Activated CD8-positive, alpha-beta T cell treated with anti-CD3 and anti-CD28 coated beads for 36 hours (primary cell): ENCODE results near the gene CMSS1. TPM values are rescaled to one million over a fixed set of nuclear protein-coding genes. Genes with fewer than 3 reads are reported as not detected.

Experiments
- ATAC-seq: fragments of 200-7000 bp; cut with Tn5 transposase; one replicate; pipeline ENCODE4 v1.10.0; 2021; ENCODE audit warnings: mild to moderate bottlenecking, moderate library complexity
- CTCF ChIA-PET: fragments of 350-600 bp; sonication (Branson Sonifier 250); formaldehyde crosslinking; loops from one replicate; lab custom pipeline; 2021; ENCODE audit warnings: antibody characterized with exemption; lab: Charles Lee
- POLR2A ChIA-PET: fragments of 350-600 bp; sonication (Branson Sonifier 250); formaldehyde crosslinking; loops from one replicate; lab custom pipeline; 2021; ENCODE audit warnings: antibody characterized with exemption; lab: Charles Lee
- DNase-seq: peaks from one replicate; pipeline ENCODE4 v3.0.0-alpha.2; 2020
- H3K27ac Mint-ChIP-seq: one replicate; pipeline ENCODE4 v1.8.0; 2021; ENCODE audit warnings: mild to moderate bottlenecking, mixed read lengths
- H3K27me3 Mint-ChIP-seq: one replicate; pipeline ENCODE4 v1.8.0; 2021; ENCODE audit warnings: mixed read lengths
- H3K36me3 Mint-ChIP-seq: one replicate; pipeline ENCODE4 v1.8.0; 2021; ENCODE audit warnings: low read depth, mixed read lengths
- H3K4me1 Mint-ChIP-seq: one replicate; pipeline ENCODE4 v1.8.0; 2021; ENCODE audit warnings: low read depth, mixed read lengths
- H3K4me3 Mint-ChIP-seq: one replicate; pipeline ENCODE4 v1.8.0; 2021; ENCODE audit warnings: mild to moderate bottlenecking, moderate library complexity, mixed read lengths
- H3K9me3 Mint-ChIP-seq: one replicate; pipeline ENCODE4 v1.8.0; 2021; ENCODE audit warnings: mixed read lengths
- CTCF ChIP-seq: fragments of 200-600 bp; IDR thresholded peaks from one replicate; pipeline ENCODE4 v1.8.0; 2022; ENCODE audit warnings: antibody characterized with exemption, mild to moderate bottlenecking
- intact Hi-C: fragments of 100-400 bp; cut with micrococcal nuclease; formaldehyde crosslinking; loops from one replicate; pipeline ENCODE4 v1.10.0; 2022
- total RNA-seq, 2 experiments: library from RNA; stranded (reverse); gene quantifications; one replicate each; pipeline ENCODE4 v1.2.3, GENCODE V29; 2021

The CMSS1 gene
- total RNA-seq, 2 experiments from 2014 or later = 93.9 to 110 TPM

DNA sequence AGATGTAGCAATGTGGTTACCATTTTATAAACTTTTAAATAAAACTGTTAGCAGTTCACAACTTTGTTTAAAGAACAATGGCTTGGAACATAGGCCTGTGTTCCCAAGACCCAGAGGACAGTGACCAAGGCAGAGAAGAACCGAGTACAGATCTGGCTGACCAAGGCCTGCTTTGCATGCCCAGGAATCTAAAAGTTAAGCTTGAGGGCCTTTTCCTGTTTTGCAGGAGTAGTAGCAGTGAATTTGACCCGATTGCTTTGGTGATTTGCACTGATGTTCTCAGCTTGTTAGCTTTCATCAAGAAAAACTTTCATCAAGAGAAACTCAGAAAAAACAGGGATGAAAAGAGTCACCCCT, 286.8 kb downstream of the CMSS1 start:
- POLR2A ChIA-PET = interaction anchor here (0.6 to 1.4 kb wide), 4 partner anchors 14 to 287 kb away, joined by 3 to 4 read pairs (median 3); partner anchors contain the start of gene CMSS1
- DNase-seq = no peak
- H3K4me1 Mint-ChIP-seq = peaks cover 33% of the 10 kb centered on the region
- H3K4me3 Mint-ChIP-seq = no peak overlapping the region
- H3K27me3 Mint-ChIP-seq = no peaks in the 10 kb centered on the region
- intact Hi-C loops = no loop called here
- peaks cover 37% of the 10 kb centered on the region for H3K36me3 Mint-ChIP-seq
- ATAC-seq = no peak
- peak overlapping the region; percentile 93 for H3K27ac Mint-ChIP-seq
- CTCF ChIA-PET = interaction anchor here (0.6 to 3.7 kb wide), 6 partner anchors 14 to 272 kb away, joined by 3 to 16 read pairs (median 8); no protein-coding TSS in a partner anchor
- H3K9me3 Mint-ChIP-seq = peaks cover 2% of the 10 kb centered on the region
- no peak for TF ChIP-seq CTCF

DNA sequence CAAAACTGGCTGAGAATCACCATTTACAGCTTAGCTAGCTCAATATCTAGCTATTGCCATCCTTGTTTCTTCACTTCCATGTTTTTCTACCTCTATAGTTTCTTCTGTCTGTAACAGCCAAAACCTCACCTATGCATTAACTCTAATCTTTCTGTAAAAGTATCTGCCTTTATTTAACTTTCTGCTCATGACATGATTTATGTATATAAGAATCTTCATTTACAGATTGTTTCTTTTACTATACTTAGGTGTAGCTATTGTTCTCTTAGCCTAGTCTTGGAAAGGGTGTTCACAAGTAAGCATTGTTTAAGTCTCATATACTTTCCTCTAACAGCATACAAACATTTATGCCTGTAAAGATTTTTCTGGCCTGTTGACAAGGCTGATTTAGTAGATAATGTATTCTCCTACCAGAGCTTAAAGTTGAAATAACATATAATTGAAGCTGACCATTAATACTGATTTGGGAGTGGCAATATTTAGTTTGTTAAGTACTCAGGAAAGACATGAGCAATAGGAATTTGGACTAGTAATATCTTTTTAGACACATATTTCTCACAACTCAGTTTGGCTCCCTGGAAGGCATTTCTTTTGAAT, 287.3 kb downstream of the CMSS1 start:
- intact Hi-C loops = no loop called here
- ChIA-PET POLR2A (interaction anchor here (0.6 to 1.4 kb wide), 4 partner anchors 14 to 287 kb away, joined by 3 to 4 read pairs (median 3); partner anchors contain the start of gene CMSS1), CTCF (interaction anchor here (0.6 to 3.7 kb wide), 8 partner anchors 15 to 287 kb away, joined by 3 to 16 read pairs (median 5); partner anchors contain the start of gene CMSS1)
- ATAC-seq = no peak
- no peak for TF ChIP-seq CTCF
- H3K4me1 Mint-ChIP-seq = peaks cover 33% of the 10 kb centered on the region
- H3K4me3 Mint-ChIP-seq = no peak overlapping the region
- H3K36me3 Mint-ChIP-seq = peaks cover 36% of the 10 kb centered on the region
- no peaks in the 10 kb centered on the region for H3K27me3 Mint-ChIP-seq
- H3K9me3 Mint-ChIP-seq = peaks cover 2% of the 10 kb centered on the region
- H3K27ac Mint-ChIP-seq = peak overlapping the region; percentile 93
- no peak for DNase-seq

- Mint-ChIP-seq H3K27me3 (no peaks in the 10 kb centered on the region), H3K9me3 (peaks cover 2% of the 10 kb centered on the region), H3K27ac (peak overlapping the region; percentile 93), H3K4me3 (peak overlapping the region; percentile 7), H3K4me1 (peaks cover 33% of the 10 kb centered on the region), H3K36me3 (peaks cover 40% of the 10 kb centered on the region)
- DNase-seq = no peak
- intact Hi-C loops = no loop called here
- ATAC-seq = peak; percentile 40
- ChIA-PET CTCF (interaction anchor here (0.6 to 3.7 kb wide), 10 partner anchors 15 to 288 kb away, joined by 3 to 16 read pairs (median 4); partner anchors contain the start of gene CMSS1), POLR2A (interaction anchor here (1.2 to 1.4 kb wide), 3 partner anchors 15 to 288 kb away, joined by 3 read pairs; partner anchors contain the start of gene CMSS1)
- no peak for TF ChIP-seq CTCF
Observed at GRCh38 chr3:100105501-100105900, 287.8 kb downstream of the CMSS1 start.

GRCh38 chr3:100106094-100106493, 288.4 kb downstream of the CMSS1 start:
- ATAC-seq (no peak), DNase-seq (no peak)
- Mint-ChIP-seq H3K36me3 (peaks cover 38% of the 10 kb centered on the region), H3K27ac (peak overlapping the region; percentile 93), H3K4me3 (no peak overlapping the region), H3K27me3 (no peaks in the 10 kb centered on the region), H3K9me3 (peaks cover 2% of the 10 kb centered on the region), H3K4me1 (peaks cover 33% of the 10 kb centered on the region)
- ChIA-PET CTCF (interaction anchor here (0.8 to 3.7 kb wide), 7 partner anchors 18 to 148 kb away, joined by 3 to 16 read pairs (median 4); no protein-coding TSS in a partner anchor), POLR2A (interaction anchor here (1.0 kb wide), 1 partner anchor 167 kb away, joined by 3 read pairs; no protein-coding TSS in a partner anchor)
- intact Hi-C loops = no loop called here
- TF ChIP-seq CTCF = no peak
